GM19043 (cell line): ENCODE results near the gene TRAP1.

Source experiments
- ATAC-seq: cut with Tn5 transposase; IDR thresholded peaks from one replicate; pipeline ENCODE4 v1.9.1; 2021; ENCODE audit warnings: low read depth; ENCODE audit not compliant: unreplicated experiment

Gene TRAP1

DNA sequence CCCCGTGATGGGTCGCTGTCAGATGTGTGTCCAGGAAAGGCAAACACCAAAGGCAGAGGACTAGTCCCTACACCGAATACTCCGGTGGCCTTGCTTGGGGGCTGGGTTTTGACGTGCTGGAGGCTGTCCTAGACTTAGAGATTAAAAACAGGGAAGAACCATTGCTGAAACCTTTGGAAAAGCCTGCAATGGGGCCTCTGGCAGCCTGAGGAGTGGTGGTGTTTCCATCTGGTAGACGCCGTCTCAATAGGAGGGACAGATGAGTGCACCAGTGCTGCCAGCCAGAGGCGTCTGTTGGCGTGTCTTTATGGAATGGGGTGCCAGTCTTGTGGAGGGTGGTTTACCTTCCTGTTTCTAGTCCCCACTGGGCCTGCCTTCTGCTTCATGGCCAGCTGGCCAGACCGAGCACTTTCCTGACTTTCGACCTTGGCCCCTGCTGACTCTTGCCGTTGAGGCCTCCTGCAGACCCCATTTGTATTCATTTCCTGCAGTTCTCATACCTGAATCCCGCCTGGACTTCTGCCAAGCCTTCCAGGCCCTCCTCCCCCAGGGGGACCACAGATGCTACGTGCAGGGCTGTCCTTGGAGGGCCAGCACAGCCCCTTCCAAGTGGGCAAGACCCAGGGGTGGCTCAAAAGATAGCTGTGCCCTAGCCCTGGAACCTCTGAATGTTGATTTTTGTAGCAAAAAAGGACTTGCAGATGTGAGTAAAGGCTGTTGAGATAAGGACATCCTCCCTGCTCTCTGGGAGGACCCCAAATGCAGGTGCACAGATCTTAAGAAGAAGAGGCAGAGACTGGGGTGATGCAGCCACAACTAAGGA lies 64.7 kb downstream of the TRAP1 start:
- no peak for ATAC-seq

DNA sequence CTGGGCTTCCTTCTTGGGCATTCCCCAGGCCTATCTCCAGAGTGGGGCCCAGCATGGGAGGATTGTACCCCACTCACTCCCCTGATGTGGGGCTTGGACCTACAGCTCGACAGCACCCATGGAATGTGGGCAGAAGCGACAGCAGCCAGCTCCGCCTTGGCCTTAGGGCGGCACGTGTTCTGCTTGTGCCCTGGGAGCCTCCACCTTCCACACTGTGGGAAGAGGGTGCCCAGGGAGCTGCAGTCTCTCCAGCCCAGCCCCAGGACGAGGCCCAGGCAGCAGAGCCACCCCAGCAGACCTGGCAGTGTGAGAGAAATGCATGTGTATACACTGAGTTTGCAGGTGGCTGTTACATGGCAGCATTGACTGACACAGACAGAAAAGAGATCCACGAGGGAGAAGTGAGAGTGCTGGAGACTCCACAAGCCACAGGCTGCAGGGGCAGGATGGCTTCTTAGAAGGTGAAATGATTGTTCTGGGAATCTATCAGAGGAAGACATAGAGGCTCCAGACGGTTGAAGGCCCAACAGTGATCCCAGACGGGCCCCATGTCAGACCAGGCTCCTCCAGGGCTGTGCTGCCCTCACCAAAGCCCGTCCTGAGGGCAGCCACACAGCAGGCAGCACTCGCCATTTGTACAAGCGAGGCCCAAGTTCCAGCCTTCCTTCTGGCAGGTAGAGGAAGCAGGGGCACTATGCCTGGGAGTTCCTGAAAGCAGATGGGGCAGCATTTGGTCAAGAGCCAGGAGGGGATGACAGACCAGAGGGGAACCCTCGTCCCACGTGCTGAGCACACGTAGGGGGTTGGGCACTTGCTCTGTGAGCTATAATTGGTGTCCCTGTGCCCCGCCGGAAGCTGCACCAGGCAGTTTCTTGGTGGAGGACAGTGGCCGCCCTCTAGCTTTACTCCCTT lies 65.6 kb downstream of the TRAP1 start:
- ATAC-seq: no peak

DNA sequence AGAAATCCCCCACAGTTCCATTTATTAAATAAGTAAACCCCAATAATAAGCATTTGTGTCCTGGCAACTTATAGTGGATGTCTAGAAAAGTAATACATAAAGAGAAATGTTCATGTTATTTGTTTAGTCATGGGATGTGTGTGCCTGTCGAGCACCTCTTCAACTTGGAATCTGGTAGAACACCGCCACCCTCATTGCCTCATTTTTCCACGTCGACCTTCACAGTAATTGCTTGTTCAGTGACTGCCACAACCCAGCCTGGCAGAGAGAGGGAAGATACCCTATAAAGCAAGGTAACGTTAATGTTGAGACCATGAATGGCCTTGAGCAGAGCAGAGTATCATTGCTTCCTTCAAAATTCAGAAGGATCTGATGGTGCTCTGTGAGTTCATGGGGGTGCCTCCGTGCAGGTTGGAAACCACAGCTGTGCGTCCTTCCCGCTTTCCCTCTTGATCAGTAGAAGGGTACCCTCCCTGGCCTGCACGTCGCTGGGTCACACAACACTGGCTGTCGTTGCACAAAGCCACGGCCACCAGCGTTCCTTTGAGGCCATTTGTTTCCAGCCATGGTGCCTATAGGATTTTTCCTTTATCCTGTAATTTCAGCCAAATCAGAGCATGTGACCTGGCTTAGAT lies 66.6 kb downstream of the TRAP1 start:
- no peak for ATAC-seq

DNA sequence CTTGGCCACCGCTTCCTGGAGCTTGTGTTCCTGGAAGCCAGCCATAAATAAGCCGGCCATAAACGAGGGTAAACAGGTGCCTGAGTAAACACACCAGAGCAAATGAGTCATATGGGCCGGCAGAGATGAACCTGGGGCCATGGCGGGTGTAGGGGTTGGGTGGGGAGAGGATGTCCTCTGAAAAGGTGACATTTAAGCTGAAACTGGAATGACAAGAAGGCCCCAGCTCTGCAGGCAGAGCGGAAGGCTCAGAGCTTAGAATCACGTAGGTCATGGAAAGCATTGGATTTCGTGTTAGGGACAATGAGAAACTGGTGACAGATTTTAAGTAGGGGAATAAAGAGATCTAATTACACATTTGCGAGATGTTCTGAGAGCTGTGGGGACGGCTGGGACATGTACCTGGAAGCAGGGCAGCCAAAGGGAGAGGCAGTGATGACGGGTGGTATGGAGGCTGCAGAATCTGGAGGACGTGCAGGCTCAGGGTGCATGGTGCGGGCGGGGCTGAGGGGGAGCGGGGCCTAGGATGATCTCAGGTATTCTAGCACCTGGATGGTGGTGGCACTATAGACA lies 70.9 kb downstream of the TRAP1 start:
- ATAC-seq: no peak

DNA sequence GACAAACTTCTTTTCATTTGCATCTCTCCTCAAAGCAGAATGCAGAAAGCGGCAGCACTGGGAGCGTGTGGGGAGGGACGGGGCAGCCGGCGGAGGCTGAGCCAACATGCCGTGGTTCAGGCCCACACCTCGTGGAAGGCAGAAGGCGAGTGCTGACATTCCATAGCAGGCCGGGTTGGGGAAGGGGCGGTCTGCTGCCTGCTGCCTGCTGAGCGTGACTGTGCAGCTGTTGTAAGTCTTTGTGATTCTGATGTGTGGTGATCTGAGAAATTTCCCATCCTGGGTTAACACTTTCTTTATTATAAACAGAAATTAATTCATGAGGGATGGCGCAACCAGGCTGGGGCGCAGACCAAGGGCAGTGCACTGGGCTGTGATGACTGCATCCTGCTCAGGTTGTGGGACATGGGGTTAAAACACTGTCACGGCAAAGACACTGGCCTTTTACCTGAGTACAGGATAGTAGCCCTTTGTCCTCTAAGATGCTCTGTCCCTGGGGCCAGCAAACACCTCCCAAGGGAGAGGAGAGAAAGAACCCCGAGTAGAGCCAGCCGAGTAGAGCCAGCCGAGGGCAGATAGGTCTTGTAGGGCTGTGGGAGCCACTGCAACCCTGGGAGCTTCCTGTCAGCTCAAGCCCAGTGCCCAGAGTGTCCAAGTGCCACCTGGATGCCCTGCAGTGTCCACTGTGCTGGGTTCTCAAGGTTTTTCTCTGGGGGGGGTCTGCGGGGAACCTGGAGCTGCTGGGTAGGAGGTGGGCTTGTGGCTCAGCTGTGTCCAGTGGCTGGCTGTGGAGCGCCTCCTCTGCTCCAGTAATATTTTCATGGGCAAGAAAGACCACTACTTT lies 71.6 kb downstream of the TRAP1 start:
- ATAC-seq: no peak

DNA sequence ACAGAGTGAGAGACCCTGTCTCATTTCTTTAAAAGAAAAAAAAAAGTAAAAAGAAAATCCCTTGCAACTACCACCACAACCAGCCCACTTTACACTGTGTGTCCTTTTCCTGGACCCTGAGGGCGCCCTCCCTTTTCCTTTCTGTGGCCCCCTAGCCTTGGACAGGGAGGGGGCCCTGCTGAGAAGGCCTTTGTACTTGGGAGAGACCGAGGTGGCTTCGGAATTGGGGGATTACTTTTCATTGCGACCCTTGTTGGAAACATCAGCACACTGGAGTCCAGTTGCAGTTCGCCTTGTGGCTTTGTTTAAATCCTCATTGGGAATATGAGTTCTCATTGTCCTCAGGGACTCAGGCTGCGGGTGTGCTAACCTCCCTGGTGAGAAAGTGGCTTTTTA lies 72.2 kb downstream of the TRAP1 start:
- no peak for ATAC-seq

DNA sequence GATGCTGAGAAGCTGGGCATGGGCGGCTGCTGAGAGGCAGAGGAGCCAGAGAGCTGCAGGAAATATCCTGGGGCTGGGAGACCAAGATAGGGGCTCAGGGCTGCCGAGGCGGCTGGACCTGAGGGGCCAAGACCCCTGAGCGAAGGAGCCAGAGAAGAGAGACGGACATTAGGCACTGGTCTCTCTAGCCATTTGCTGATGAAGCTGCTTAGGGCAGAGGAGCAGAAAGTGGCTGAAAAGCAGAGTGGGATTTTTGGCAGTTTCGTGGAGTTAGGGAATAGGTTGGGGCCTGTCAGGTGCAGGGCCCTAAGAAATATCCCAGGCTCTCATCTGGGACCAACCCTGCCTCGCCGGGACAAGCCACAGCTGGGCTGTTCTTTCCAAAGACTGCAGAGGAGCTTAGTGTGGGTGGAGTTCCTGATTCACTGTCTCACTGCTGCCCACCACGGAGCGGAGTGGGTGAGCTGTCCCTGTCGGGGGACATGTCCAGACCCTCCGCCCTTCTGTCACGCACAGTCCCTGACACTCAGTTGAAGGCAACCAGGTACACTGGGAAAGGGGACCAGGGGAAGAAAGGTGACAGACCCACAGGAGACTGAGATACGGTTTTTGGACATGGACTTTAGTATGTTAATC lies 74.1 kb downstream of the TRAP1 start:
- ATAC-seq: no peak

DNA sequence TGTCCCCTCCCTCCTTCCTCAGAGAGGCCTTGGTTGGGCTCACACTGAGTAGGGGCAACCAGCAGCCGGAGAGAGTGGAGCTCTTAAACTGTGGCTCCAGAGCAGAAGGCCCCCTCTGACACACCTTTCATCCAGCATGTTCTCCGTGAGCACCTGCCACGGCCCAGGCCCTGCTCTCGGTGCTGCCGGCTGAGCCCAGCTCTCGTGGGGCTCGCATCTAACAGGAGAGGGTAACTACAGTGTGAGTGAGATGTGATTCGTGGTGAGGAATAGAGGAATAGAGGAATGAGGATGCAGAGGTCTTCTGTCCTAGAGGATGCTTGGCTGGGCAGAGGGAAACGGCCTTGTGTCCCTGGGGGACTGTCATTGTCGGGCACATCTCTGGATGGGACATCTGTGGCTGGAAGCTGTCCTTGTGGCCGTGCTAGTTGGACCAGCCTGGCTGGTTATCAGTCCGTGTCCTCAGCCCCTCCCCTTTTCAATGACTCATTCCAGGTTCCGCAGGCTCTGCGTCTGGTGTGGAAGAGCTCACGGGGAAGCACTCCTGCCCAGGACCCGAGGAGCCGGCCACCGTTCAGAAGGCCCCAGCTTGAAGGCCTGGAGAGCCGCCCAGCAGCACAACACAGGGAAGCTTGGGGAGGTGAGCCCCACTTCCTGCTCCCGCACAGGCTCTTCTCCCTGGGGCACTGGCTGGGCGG lies 74.8 kb downstream of the TRAP1 start:
- ATAC-seq: no peak

DNA sequence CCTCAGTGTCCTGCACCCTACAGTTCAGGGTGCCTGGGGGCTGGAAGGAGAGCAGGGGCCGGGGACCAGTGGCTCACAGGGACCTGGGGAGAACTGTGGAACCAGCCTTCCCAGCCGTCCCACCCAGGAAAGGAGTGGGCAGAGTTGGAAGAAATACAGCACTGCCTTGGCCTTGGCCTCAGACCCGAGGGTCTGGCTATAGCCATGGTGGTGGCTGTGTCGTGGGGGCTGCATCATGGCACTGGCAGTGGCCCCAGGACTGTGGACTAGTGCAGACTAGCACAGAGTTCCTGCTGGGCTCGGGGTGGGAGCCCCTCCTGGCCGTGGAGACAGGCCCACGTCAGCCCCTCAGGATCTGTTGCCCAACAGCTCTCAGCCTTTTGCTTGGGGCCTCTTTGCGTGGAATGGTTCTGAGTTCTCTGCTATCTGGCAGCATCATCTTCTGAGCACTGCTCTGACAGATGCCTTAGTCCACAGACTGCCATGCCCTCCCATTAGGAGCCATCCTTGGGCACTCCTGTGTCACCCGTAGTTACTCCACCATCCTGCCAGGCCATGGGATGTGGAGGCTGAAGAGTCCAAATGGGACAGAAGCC lies 75.4 kb downstream of the TRAP1 start:
- ATAC-seq: no peak

DNA sequence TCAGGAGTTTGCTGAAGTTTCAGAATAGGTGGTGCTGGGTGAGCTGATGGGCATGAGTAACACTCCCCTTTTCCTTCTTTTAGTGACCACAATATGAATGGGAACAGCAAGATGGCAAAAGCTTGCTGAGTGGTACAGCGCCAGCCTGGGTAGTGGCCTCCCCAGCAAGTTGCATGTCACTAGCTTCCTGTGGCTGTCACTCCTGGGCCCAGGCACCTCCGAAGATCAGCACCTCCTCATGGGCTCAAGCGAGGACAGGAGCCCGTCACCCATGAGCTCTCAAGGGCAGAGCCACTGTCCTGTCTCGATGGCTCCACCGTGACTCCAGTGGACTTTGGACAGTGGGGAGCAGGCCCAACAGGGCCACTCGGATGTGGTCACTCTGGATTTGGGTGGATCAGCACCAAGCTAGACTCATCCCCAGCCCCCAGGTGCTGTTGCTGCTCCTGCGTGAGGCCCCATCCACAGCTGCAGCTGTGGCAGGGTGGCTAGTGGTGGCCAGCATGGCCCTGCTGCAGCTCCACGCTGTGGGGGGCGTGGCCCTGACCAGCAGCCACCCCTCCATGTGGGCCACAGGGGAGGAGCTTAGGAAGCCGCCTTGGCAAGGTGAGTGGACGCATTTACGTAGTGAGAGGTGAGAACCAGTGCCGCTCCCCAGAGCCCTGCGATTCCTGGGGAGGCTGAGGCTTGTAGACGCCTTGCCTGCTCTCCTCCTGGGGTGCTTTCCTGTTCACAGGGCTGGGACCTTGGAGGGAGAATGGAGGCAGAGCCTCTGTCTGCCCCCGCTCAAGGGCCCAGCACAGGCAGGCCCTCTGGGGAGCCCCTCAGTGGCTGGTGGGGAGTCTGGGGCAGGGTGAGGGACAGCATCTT lies 76.5 kb downstream of the TRAP1 start:
- ATAC-seq: no peak

DNA sequence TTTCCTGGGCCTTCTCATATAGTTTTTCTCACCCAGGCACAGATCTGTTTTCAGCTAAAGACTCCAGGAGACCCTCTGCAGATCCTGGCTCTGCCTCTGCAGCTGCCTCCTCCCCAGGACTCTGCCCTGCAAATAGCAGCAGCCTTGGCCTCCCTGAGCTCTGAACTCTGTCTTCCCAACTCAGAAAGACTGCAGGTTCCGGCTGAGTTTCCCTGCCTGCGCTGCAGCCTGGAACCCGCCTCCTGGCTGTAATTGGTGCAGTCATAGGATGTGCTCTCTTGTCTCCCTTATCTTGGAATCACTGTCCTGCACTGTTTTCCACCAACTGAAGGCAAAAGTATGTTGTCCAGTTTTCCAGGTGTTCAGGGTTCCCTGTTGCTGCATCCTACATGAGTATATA lies 77.1 kb downstream of the TRAP1 start:
- ATAC-seq: no peak

DNA sequence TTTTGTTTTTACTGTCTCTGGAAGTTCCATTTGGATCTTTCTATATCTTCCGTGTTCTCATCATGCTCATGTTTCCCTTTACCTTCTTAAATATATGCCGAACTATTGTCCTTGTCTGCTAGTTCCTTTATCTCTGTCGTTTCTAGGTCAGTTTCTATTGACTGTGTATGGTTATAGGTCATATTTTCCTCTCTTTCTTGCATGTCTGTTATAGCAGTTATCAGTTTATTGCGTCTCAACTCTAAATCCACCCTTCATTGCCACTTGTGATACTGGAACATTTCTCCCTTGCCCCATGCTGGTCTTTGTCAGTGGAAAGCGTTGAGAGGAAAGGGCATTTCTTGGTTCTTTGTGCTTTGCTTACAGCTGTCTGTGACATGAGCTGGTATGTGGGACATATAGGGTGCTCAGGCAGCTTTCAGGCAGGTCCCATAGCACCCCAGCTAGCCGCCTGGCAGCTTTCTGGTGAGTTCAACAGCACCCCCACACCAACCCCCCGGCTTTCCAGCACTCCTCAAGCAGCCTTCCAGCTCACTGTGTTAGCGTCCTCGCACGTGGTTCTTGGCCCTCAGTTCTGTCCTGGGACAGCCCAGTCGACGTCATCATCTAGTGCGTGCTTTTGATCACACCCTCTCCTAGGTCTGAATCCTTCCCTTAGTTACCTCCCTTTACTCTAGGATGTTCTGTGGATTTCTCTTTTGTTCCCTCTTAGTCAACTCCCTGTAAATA lies 78.2 kb downstream of the TRAP1 start:
- ATAC-seq: no peak

DNA sequence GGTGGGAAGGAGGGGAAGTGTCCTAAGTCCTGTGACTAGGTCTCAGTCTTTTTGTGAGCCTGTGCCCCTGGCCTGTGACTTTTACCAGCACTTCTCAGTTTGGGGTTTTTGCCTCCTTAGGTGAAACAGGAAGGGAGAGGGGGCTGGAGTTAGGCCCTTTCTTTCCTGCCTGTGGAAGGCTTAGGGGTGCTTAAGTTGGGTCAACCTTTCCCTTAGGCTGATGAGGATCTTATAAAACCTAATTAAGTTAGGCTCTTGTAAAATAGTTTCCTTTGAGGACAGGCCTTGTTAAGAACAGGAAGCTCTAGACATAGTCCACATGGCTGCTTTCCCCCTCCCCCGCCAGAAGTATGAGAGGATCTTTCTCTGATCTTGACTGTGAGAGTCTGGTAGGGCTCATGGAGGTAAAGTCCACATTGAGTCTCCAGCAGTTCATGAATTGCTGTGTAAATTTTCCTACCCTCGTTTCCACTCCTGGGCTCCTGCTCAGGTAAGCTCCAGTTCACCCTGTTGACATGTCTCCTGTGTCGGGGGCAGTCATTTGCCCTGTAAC lies 79.9 kb downstream of the TRAP1 start:
- no peak for ATAC-seq

DNA sequence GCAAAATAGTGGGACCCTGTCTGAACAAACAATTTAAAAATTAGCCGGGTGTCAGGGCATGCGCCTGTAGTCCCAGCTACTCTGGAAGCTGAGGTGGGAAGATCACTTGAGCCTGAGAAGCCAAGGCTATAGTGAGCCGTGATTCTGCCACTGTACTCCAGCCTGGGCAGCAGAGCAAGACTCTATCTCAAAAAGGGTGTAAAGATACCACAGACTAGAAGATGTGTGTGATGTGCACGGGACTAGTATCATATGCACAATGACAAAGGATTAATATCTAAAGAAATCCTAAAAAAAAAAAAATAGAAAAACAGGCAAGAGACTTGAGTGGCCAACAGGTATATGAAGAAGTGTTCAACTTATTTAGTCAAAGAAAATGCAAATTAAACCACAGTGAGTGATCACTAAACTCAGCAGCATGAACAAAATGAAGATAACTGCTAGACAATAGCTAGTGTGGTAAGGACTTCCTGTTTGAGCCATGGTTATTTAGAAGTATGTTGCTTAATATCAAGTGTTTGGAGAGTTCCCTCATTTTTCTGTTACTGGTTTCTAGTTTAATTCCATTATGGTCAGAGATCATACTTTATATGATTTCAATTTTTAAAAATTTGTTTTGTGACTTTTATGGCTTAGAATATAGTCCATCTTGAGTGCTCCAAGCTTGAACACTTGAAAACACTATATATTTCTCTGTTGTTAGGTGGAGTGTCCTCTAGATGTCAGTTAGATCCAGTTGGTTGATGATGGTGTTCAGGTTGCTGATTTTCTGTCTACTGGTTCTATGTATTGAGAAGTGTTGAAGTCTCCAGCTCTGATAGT lies 91.2 kb downstream of the TRAP1 start:
- no peak for ATAC-seq

DNA sequence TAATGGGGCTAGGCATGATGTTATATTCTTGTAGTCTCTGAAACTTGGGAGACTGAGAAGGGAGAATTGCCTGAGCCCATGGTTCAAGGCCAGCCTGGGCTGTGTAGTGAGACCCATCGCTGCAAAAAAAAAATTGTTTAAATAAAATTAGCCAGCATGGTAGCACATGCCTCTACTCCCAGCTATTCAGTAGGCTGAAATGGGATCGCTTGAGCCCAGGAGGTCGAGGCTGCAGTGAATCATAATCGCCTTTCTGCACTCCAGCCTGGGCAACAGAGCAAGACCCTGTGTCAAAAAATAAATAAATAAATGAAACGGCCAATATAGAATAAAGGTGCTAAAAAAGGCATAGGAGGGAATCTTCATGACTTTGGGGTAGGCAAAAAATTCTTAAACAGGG lies 92.0 kb downstream of the TRAP1 start:
- no peak for ATAC-seq

DNA sequence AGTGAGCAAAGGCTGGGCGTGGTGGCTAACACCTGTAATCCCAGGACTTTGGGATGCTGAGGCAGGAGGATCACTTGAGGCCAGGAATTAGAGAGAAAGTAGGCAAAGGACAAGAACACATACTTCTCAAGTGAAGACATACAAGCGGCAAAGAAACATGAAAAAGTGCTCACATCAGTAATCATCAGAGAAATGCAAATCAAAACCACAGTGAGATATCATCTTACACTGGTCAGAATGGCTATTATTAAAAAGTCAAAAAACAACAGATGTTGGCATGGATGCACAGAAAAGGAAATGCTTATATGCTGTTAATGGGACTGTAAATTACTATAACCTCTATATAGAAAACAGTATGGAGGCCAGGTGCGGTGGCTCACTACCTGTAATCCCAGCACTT lies 93.7 kb downstream of the TRAP1 start:
- ATAC-seq: no peak
